ENCODE measurements around the gene SAMHD1. TPM values are rescaled to one million over a fixed set of nuclear protein-coding genes. Genes with fewer than 3 reads are reported as not detected.

The SAMHD1 gene
- total and polyA plus RNA-seq, 2 donors (not counting 3 experiments of a cell fraction or from before 2014, with no cell fraction given) = 13.7 to 27.5 TPM

- no peaks in the 10 kb centered on the region for H4K20me1 ChIP-seq (replicated peaks; ENCODE audit: control insufficient read depth, extremely low read depth, insufficient read depth, low read length)
- no peak overlapping the region for H3K27ac ChIP-seq (ENCODE audit: insufficient read depth, low read depth, low read length)
- no peaks in the 10 kb centered on the region for H3K9me3 ChIP-seq (replicated peaks; ENCODE audit: control insufficient read depth, insufficient read depth, low read length)
- dilution Hi-C loops (cut with MboI; ENCODE audit: extremely low pct_ligation_motif_present, low sequenced_read_pairs) (no loop called here), intact Hi-C loops (cut with micrococcal nuclease) (loop anchor here (5.0 to 10.0 kb wide), 4 partner anchors 69 to 396 kb away; partner anchors contain the start of gene DSN1)
- no TSS peak for BruUV-seq (replicated peaks)
- POLR2A ChIA-PET = interaction anchor here (1.1 kb wide), 1 partner anchor 25 kb away, joined by 7 read pairs; no protein-coding TSS in a partner anchor
- no peaks in the 10 kb centered on the region for H3K27me3 ChIP-seq (ENCODE audit: control insufficient read depth in 2 of 2, insufficient read depth in 2 of 2, low read length in 2 of 2)
- no peak overlapping the region for H3K9ac ChIP-seq (replicated peaks; ENCODE audit: extremely low read depth, insufficient read depth, low read length)
- no peaks in the 10 kb centered on the region for H3K9me1 ChIP-seq (replicated peaks; ENCODE audit: control insufficient read depth, extremely low read depth, insufficient read depth, low read length)
- CTCF ChIA-PET = interaction anchor here (0.8 to 5.6 kb wide), 7 partner anchors 15 to 248 kb away, joined by 3 to 60 read pairs (median 5); partner anchors contain the start of gene DSN1
- no peak overlapping the region for H2AFZ ChIP-seq (ENCODE audit: low read depth, low read length)
- TF ChIP-seq POLR2AphosphoS5 (IDR thresholded peaks at IDR 0.05; ENCODE audit: insufficient read depth, low read depth, low read length) = no peak
- no peak for TF ChIP-seq JUN (IDR thresholded peaks at IDR 0.05; ENCODE audit: borderline replicate concordance, insufficient read depth, insufficient read length, low read depth)
- no peak for TF ChIP-seq MYC (IDR thresholded peaks at IDR 0.05; ENCODE audit: low read depth, low read length)
- no peak for TF ChIP-seq MAX (IDR thresholded peaks at IDR 0.05; ENCODE audit: insufficient read depth, insufficient read length)
- TF ChIP-seq FOS (IDR thresholded peaks at IDR 0.05; ENCODE audit: borderline replicate concordance, insufficient read depth, low read length) = no peak
- TF ChIP-seq GATA2 (IDR thresholded peaks at IDR 0.05; ENCODE audit: insufficient read depth, insufficient read length, low read depth, low read length) = no peak
- no peak for TF ChIP-seq EZH2 (IDR thresholded peaks at IDR 0.05; ENCODE audit: borderline replicate concordance, low read depth, low read length, severe bottlenecking)
- no peak for TF ChIP-seq CTCF (IDR thresholded peaks at IDR 0.05; ENCODE audit: extremely low read depth in 1 of 2, insufficient read depth in 1 of 2, low read depth in 1 of 2, low read length in 2 of 2)
- no peak for TF ChIP-seq POLR2A (IDR thresholded peaks at IDR 0.05; ENCODE audit: low read depth, low read length)
- peak overlapping the region; percentile 65 for H3K4me2 ChIP-seq (ENCODE audit: insufficient read depth, low read length)
- H3K79me2 ChIP-seq (ENCODE audit: control insufficient read depth, insufficient read depth, low read length) = peaks cover 61% of the 10 kb centered on the region
- H3K4me1 ChIP-seq (ENCODE audit: control insufficient read depth, extremely low read depth, insufficient read depth, low read length) = peaks cover 30% of the 10 kb centered on the region
- H3K36me3 ChIP-seq (ENCODE audit: control insufficient read depth in 2 of 2, extremely low read depth in 1 of 2, insufficient read depth in 2 of 2, low read length in 2 of 2) = peaks cover 0 to 2% of the 10 kb centered on the region in 2 experiments
- H3K4me3 ChIP-seq (replicated peaks in 1 of 3; ENCODE audit: insufficient read depth in 1 of 3, low read depth in 1 of 3, low read length in 3 of 3) = peak overlapping the region in 1 of 3 experiments; percentile 27
- FAIRE-seq (no peak), DNase-seq (ENCODE audit: low read depth, low spot score) (no peak)
Measured at GRCh38 chr20:36860811-36861624, 90.5 kb downstream of the SAMHD1 start.
